B cell (primary cell): ENCODE measurements around the gene ATP5PB. TPM values are rescaled to one million over a fixed set of nuclear protein-coding genes. Genes with fewer than 3 reads are reported as not detected.

Experiments used
- ATAC-seq: fragments of 200-7000 bp; cut with Tn5 transposase; one replicate; pipeline ENCODE4 v1.10.0; 2021; ENCODE audit warnings: low read depth, mild to moderate bottlenecking, moderate number of reproducible peaks, moderate library complexity
- CTCF ChIA-PET: fragments of 350-600 bp; sonication (Branson Sonifier 250); formaldehyde crosslinking; loops from one replicate; lab custom pipeline; 2021; ENCODE audit warnings: antibody characterized with exemption, inconsistent platforms; lab: Charles Lee
- POLR2A ChIA-PET: fragments of 350-600 bp; sonication (Branson Sonifier 250); formaldehyde crosslinking; loops from one replicate; lab custom pipeline; 2021; ENCODE audit warnings: antibody characterized with exemption; lab: Charles Lee
- DNase-seq: peaks from one replicate; pipeline ENCODE4 v3.0.0; 2013
- H2AFZ ChIP-seq: 2 replicates; pipeline ENCODE4 v1.6.1; 2012; ENCODE audit warnings: mild to moderate bottlenecking, low read depth, low read length; ENCODE audit not compliant: insufficient read depth, poor library complexity, severe bottlenecking
- H3K27ac ChIP-seq, 2 donors: 1 replicate in 1 of 2; 2 replicates in 1 of 2; pipeline ENCODE4 v1.5.1; 2012 to 2013; ENCODE audit warnings: low read length in 2 of 2, mild to moderate bottlenecking in 2 of 2, moderate library complexity in 1 of 2
- H3K27me3 ChIP-seq, 4 experiments: fragments of 200-600 bp in 1 of 4; sonication (generic) in 1 of 4; replicated peaks in 1 of 4; 1 replicate in 2 of 4; 2 replicates in 2 of 4; pipeline versions ENCODE4 v1.6.1 to v1.7.0; 2013 to 2016; ENCODE audit warnings: low read length in 3 of 4, mild to moderate bottlenecking in 2 of 4, mixed read lengths in 1 of 4, moderate library complexity in 1 of 4; ENCODE audit not compliant: insufficient read depth in 4 of 4, control insufficient read depth in 3 of 4; ENCODE audit errors: control extremely low read depth in 1 of 4
- H3K36me3 ChIP-seq, 2 experiments: replicated peaks in 1 of 2; 1 replicate in 1 of 2; 2 replicates in 1 of 2; pipeline versions ENCODE4 v1.6.1 to v1.7.1; 2013; ENCODE audit warnings: low read length in 1 of 2; ENCODE audit not compliant: insufficient read depth in 2 of 2, control insufficient read depth in 1 of 2; ENCODE audit errors: control extremely low read depth in 1 of 2, extremely low read depth in 1 of 2
- H3K4me1 ChIP-seq, 2 donors: fragments of 200-600 bp in 1 of 2; sonication (generic) in 1 of 2; 1 replicate in 1 of 2; 2 replicates in 1 of 2; pipeline versions ENCODE4 v1.5.1 to v1.6.1; 2013 to 2017; ENCODE audit warnings: low read length in 2 of 2; ENCODE audit not compliant: control insufficient read depth in 2 of 2, insufficient read depth in 2 of 2
- H3K4me2 ChIP-seq: replicated peaks from 2 replicates; pipeline ENCODE3; 2012; ENCODE audit warnings: mild to moderate bottlenecking, low read depth, low read length; ENCODE audit not compliant: poor library complexity, severe bottlenecking
- H3K4me3 ChIP-seq, 5 experiments: fragments of 200-600 bp in 1 of 5; sonication (generic) in 1 of 5; 1 replicate in 3 of 5; 2 replicates in 2 of 5; pipeline versions ENCODE4 v1.5.1 to v1.7.0; 2011 to 2016; ENCODE audit warnings: low read length in 4 of 5, mild to moderate bottlenecking in 4 of 5, low read depth in 2 of 5, control low read depth in 1 of 5, moderate library complexity in 1 of 5; ENCODE audit not compliant: insufficient read depth in 1 of 5; ENCODE audit errors: control extremely low read depth in 1 of 5, extremely low read depth in 1 of 5
- H3K79me2 ChIP-seq: fragments of 200-600 bp; sonication (generic); one replicate; pipeline ENCODE4 v1.6.0; 2016; ENCODE audit warnings: low read length; ENCODE audit not compliant: control insufficient read depth, insufficient read depth
- H3K9ac ChIP-seq: fragments of 200-600 bp; sonication (generic); 2 replicates; pipeline ENCODE4 v1.6.1; 2017; ENCODE audit warnings: mild to moderate bottlenecking, low read length, moderate library complexity
- H3K9me3 ChIP-seq, 3 donors: one replicate each; pipeline versions ENCODE4 v1.6.1 to v1.7.1; 2013; ENCODE audit warnings: low read length in 2 of 3; ENCODE audit not compliant: control insufficient read depth in 2 of 3, insufficient read depth in 1 of 3; ENCODE audit errors: control extremely low read depth in 1 of 3
- H4K20me1 ChIP-seq: 2 replicates; pipeline ENCODE4 v1.6.0; 2012; ENCODE audit warnings: mild to moderate bottlenecking, low read length; ENCODE audit not compliant: insufficient read depth, control insufficient read depth, poor library complexity, severe bottlenecking
- H3K27ac Mint-ChIP-seq: one replicate; pipeline ENCODE4 v1.8.0; 2021; ENCODE audit warnings: mixed read lengths
- H3K27me3 Mint-ChIP-seq: one replicate; pipeline ENCODE4 v1.8.0; 2021; ENCODE audit warnings: mixed read lengths
- H3K4me1 Mint-ChIP-seq: one replicate; pipeline ENCODE4 v1.8.0; 2021; ENCODE audit warnings: mixed read lengths
- H3K4me3 Mint-ChIP-seq: one replicate; pipeline ENCODE4 v1.8.0; 2021; ENCODE audit warnings: mixed read lengths
- H3K9me3 Mint-ChIP-seq: one replicate; pipeline ENCODE4 v1.8.0; 2022; ENCODE audit warnings: mixed read lengths; ENCODE audit not compliant: insufficient read depth
- CTCF ChIP-seq: fragments of 200-600 bp; IDR thresholded peaks from one replicate; pipeline ENCODE4 v1.8.0; 2022; ENCODE audit warnings: antibody characterized with exemption, mild to moderate bottlenecking
- EZH2 ChIP-seq: IDR thresholded peaks from 2 replicates; pipeline ENCODE4 v1.6.1; 2012; ENCODE audit warnings: borderline replicate concordance, low read depth, mild to moderate bottlenecking, moderate library complexity, low read length; ENCODE audit not compliant: insufficient read depth, poor library complexity, severe bottlenecking
- WGBS: methylation state at CpG from one replicate; pipeline ENCODE4 v1.1.5; 2013; ENCODE audit warnings: missing lambda C conversion rate; ENCODE audit not compliant: insufficient coverage; 5-methylcytosine and 5-hydroxymethylcytosine counted together
- intact Hi-C: fragments of 100-400 bp; cut with micrococcal nuclease; formaldehyde crosslinking; loops from one replicate; pipeline ENCODE4 v1.10.0; 2022
- polyA plus RNA-seq: library from polyadenylated mRNA; depleted of rRNA; stranded (reverse); fragments of >200 nt; gene quantifications from 2 replicates; pipeline ENCODE4 v1.2.3, GENCODE V29; 2012
- total RNA-seq, 2 donors: library from RNA; stranded (reverse); fragments of 120-200 nt in 1 of 2; gene quantifications; 1 replicate in 1 of 2; 2 replicates in 1 of 2; pipeline versions ENCODE4 v1.2.3 to v1.2.4, GENCODE V29; 2013 to 2022

The ATP5PB gene
- total and polyA plus RNA-seq, 2 donors (not counting 1 experiment from before 2014, with no cell fraction given), result 81.2 to 110 TPM

GRCh38 chr1:111469539-111469938, 20.3 kb downstream of the ATP5PB start:
- no peak overlapping the region for H3K4me3 ChIP-seq
- ATAC-seq (no peak), DNase-seq (no peak)
- Mint-ChIP-seq H3K27ac (no peak overlapping the region), H3K27me3 (no peaks in the 10 kb centered on the region), H3K4me3 (no peak overlapping the region), H3K9me3 (no peaks in the 10 kb centered on the region), H3K4me1 (peaks cover 16% of the 10 kb centered on the region)
- ChIA-PET POLR2A (interaction anchor here (0.9 to 1.1 kb wide), 2 partner anchors 21 to 38 kb away, joined by 3 read pairs; partner anchors contain the start of genes ATP5PB and WDR77), CTCF (interaction anchor here (1.0 to 1.8 kb wide), 3 partner anchors 12 to 47 kb away, joined by 3 to 8 read pairs (median 7); no protein-coding TSS in a partner anchor)
- H3K79me2 ChIP-seq, result peaks cover 43% of the 10 kb centered on the region
- H3K9me3 ChIP-seq, result peaks cover 0 to 2% (median 0%) of the 10 kb centered on the region in 3 donors
- peaks cover 47% of the 10 kb centered on the region in 2 donors for H3K4me1 ChIP-seq
- intact Hi-C loops, result no loop called here
- no peaks in the 10 kb centered on the region for H4K20me1 ChIP-seq
- H2AFZ ChIP-seq, result no peak overlapping the region
- no peak overlapping the region for H3K9ac ChIP-seq
- H3K27me3 ChIP-seq, result no peaks in the 10 kb centered on the region
- H3K27ac ChIP-seq, result peak overlapping the region in 1 of 2 donors; percentile 92
- H3K4me2 ChIP-seq, result peak overlapping the region; percentile 79
- TF ChIP-seq CTCF (no peak), EZH2 (no peak)
- H3K36me3 ChIP-seq, result peaks cover 4 to 15% of the 10 kb centered on the region in 2 experiments

GRCh38 chr1:111470596-111470995, 21.3 kb downstream of the ATP5PB start:
- H3K4me1 Mint-ChIP-seq, result peaks cover 26% of the 10 kb centered on the region
- intact Hi-C loops, result loop anchor here (2.0 to 5.0 kb wide), 2 partner anchors 150 to 508 kb away; partner anchors contain the start of gene LRIF1
- H3K27me3 Mint-ChIP-seq, result no peaks in the 10 kb centered on the region
- peaks cover 51% of the 10 kb centered on the region in 2 donors for H3K4me1 ChIP-seq
- H3K9me3 Mint-ChIP-seq, result no peaks in the 10 kb centered on the region
- H3K79me2 ChIP-seq, result peaks cover 51% of the 10 kb centered on the region
- H3K4me3 Mint-ChIP-seq, result no peak overlapping the region
- peak overlapping the region; percentile 39 for H2AFZ ChIP-seq
- peak overlapping the region in 3 of 5 experiments; percentile 10 to 52 (median 36) for H3K4me3 ChIP-seq
- H3K4me2 ChIP-seq, result peak overlapping the region; percentile 79
- DNase-seq, result no peak
- peak overlapping the region; percentile 54 for H3K9ac ChIP-seq
- H3K27me3 ChIP-seq, result no peaks in the 10 kb centered on the region
- ATAC-seq, result no peak
- POLR2A ChIA-PET, result interaction anchor here (0.6 to 2.3 kb wide), 5 partner anchors 10 to 741 kb away, joined by 3 to 8 read pairs (median 5); partner anchors contain the start of genes ATP5PB and WDR77
- WGBS, result no CpG with 5 or more reads among the region's 5 CpGs
- TF ChIP-seq CTCF, result no peak
- TF ChIP-seq EZH2, result no peak
- peak overlapping the region; percentile 88 to 92 for H3K27ac ChIP-seq
- peaks cover 4 to 15% of the 10 kb centered on the region in 2 experiments for H3K36me3 ChIP-seq
- H3K27ac Mint-ChIP-seq, result no peak overlapping the region
- peaks cover 0 to 2% (median 0%) of the 10 kb centered on the region in 3 donors for H3K9me3 ChIP-seq
- no peaks in the 10 kb centered on the region for H4K20me1 ChIP-seq
- CTCF ChIA-PET, result interaction anchor here (1.8 to 3.0 kb wide), 3 partner anchors 10 to 37 kb away, joined by 7 to 34 read pairs (median 7); no protein-coding TSS in a partner anchor
